HepG2 (cell line): ENCODE measurements around the gene FGF23. TPM values are rescaled to one million over a fixed set of nuclear protein-coding genes. Genes with fewer than 3 reads are reported as not detected.

Experiments
- ATAC-seq: fragments of 200-7000 bp; cut with Tn5 transposase; 3 replicates; pipeline ENCODE4 v1.9.1; 2020; ENCODE audit warnings: mild to moderate bottlenecking, moderate library complexity
- BruUV-seq: library from RNA; stranded (reverse); fragments of 400-500 nt; replicated peaks from 2 replicates; lab custom pipeline; 2021; lab: Mats Ljungman, UMichigan
- CTCF ChIA-PET: fragments of 300-600 bp; formaldehyde crosslinking; extraction: SDS; loops from one replicate; lab custom pipeline; 2021; ENCODE audit warnings: low total read pairs, inconsistent platforms, low intra/inter-chr PET ratio; lab: Yijun Ruan, JAX
- POLR2A ChIA-PET: fragments of 350-600 bp; sonication (Branson Sonifier 250); formaldehyde crosslinking; loops from one replicate; lab custom pipeline; 2020; ENCODE audit warnings: antibody characterized with exemption, inconsistent platforms; lab: Yijun Ruan, JAX
- DNase-seq: peaks from one replicate; pipeline ENCODE4 v3.0.0-alpha.2; 2015; ENCODE audit warnings: low spot score
- FAIRE-seq: peaks from 3 replicates; lab custom pipeline; 2011; peaks lifted over from hg19 to GRCh38; lab: Jason Lieb, UNC
- H2AFZ ChIP-seq: one replicate; pipeline ENCODE4 v1.6.1; 2011; ENCODE audit warnings: low read length, inconsistent platforms
- H3K27ac ChIP-seq: fragments of 300-600 bp; 3 replicates; pipeline ENCODE4 v1.8.0; 2011; ENCODE audit warnings: mixed run types, mild to moderate bottlenecking, mixed read lengths, low read length, inconsistent platforms; ENCODE audit not compliant: insufficient read depth; ENCODE audit errors: extremely low read length
- H3K27me3 ChIP-seq, 2 experiments: fragments of 200-600 bp in 1 of 2; 2 replicates in 1 of 2; 3 replicates in 1 of 2; pipeline versions ENCODE4 v1.6.0 to v1.8.0; 2011; ENCODE audit warnings: low read length in 2 of 2, mild to moderate bottlenecking in 2 of 2, moderate library complexity in 2 of 2, inconsistent platforms in 1 of 2; ENCODE audit not compliant: insufficient read depth in 2 of 2, control insufficient read depth in 1 of 2
- H3K36me3 ChIP-seq, 2 experiments: fragments of 200-600 bp in 1 of 2; replicated peaks in 1 of 2; 2 replicates in 1 of 2; 3 replicates in 1 of 2; pipeline versions ENCODE4 v1.5.1 to v1.8.0; 2011; ENCODE audit warnings: low read length in 2 of 2, inconsistent platforms in 1 of 2; ENCODE audit not compliant: insufficient read depth in 2 of 2, control insufficient read depth in 1 of 2
- H3K4me1 ChIP-seq: 2 replicates; pipeline ENCODE4 v1.5.1; 2012; ENCODE audit warnings: low read length, inconsistent platforms; ENCODE audit not compliant: insufficient read depth
- H3K4me2 ChIP-seq: 2 replicates; pipeline ENCODE4 v1.6.0; 2011; ENCODE audit warnings: low read depth, low read length, inconsistent platforms
- H3K4me3 ChIP-seq, 3 experiments: fragments of 200-600 bp in 1 of 3; sonication (generic), shearing (Covaris generic) in 1 of 3; replicated peaks in 1 of 3; 2 replicates each; pipeline ENCODE4 v1.5.1; 2011 to 2016; ENCODE audit warnings: low read length in 3 of 3, inconsistent platforms in 2 of 3, low read depth in 2 of 3, mild to moderate bottlenecking in 2 of 3, control low read depth in 1 of 3, mixed read lengths in 1 of 3; ENCODE audit not compliant: insufficient read depth in 1 of 3
- H3K79me2 ChIP-seq: one replicate; pipeline ENCODE4 v1.6.1; 2011; ENCODE audit warnings: low read length, inconsistent platforms; ENCODE audit not compliant: insufficient read depth
- H3K9ac ChIP-seq: 2 replicates; pipeline ENCODE4 v1.6.0; 2011; ENCODE audit warnings: mild to moderate bottlenecking, low read depth, low read length, inconsistent platforms; ENCODE audit not compliant: insufficient read depth
- H3K9me3 ChIP-seq: 2 replicates; pipeline ENCODE4 v1.5.1; 2012; ENCODE audit warnings: mild to moderate bottlenecking, low read length
- H4K20me1 ChIP-seq: 2 replicates; pipeline ENCODE4 v1.6.0; 2011; ENCODE audit warnings: inconsistent platforms, mild to moderate bottlenecking, low read length, moderate library complexity; ENCODE audit not compliant: insufficient read depth
- AHR ChIP-seq: IDR thresholded peaks from 2 replicates; pipeline ENCODE4 v1.6.1; 2018; ENCODE audit warnings: missing genetic modification reagents, missing compliant biosample characterization
- ARNTL ChIP-seq: sonication (generic); formaldehyde crosslinking; IDR thresholded peaks from 2 replicates; pipeline ENCODE4 v1.4.0; 2020; ENCODE audit warnings: mild to moderate bottlenecking, missing genetic modification reagents
- ATF7 ChIP-seq, 2 experiments: fragments of 450-650 bp in 1 of 2; sonication (generic) in 1 of 2; formaldehyde crosslinking in 1 of 2; IDR thresholded peaks; 2 replicates each; pipeline versions ENCODE4 v1.4.0 to v1.6.1; 2016 to 2020; ENCODE audit warnings: antibody characterized with exemption in 1 of 2, mild to moderate bottlenecking in 1 of 2, missing genetic modification reagents in 1 of 2
- CSRNP1 ChIP-seq: sonication (generic); formaldehyde crosslinking; IDR thresholded peaks from 2 replicates; pipeline ENCODE4 v1.8.1; 2023; ENCODE audit warnings: mild to moderate bottlenecking, missing genetic modification reagents
- E2F5 ChIP-seq: sonication (generic); formaldehyde crosslinking; conservative IDR thresholded peaks from 2 replicates; pipeline ENCODE4 v1.4.0; 2020; ENCODE audit warnings: missing genetic modification reagents
- EZH2 ChIP-seq: conservative IDR thresholded peaks from 2 replicates; pipeline ENCODE4 v1.6.1; 2012; ENCODE audit warnings: mild to moderate bottlenecking, low read depth, low read length, moderate library complexity
- GFI1 ChIP-seq: sonication (generic); formaldehyde crosslinking; IDR thresholded peaks from 2 replicates; pipeline ENCODE4 v1.5.0; 2020; ENCODE audit warnings: missing genetic modification reagents, mild to moderate bottlenecking, borderline replicate concordance
- KLF6 ChIP-seq: IDR thresholded peaks from 2 replicates; pipeline ENCODE4 v1.8.0; 2016; ENCODE audit warnings: missing biosample characterization, missing genetic modification reagents
- PLSCR1 ChIP-seq: sonication (generic); formaldehyde crosslinking; IDR thresholded peaks from 2 replicates; pipeline ENCODE4 v1.5.0; 2020; ENCODE audit warnings: missing genetic modification reagents, mild to moderate bottlenecking, borderline replicate concordance
- RNF219 ChIP-seq: sonication (generic); formaldehyde crosslinking; IDR thresholded peaks from 2 replicates; pipeline ENCODE4 v1.5.0; 2020; ENCODE audit warnings: mild to moderate bottlenecking, missing genetic modification reagents
- TFAP4 ChIP-seq: sonication (generic); IDR thresholded peaks from 2 replicates; pipeline ENCODE4 v1.6.1; 2016; ENCODE audit warnings: low read depth, borderline replicate concordance
- TRIM24 ChIP-seq: sonication (generic); formaldehyde crosslinking; IDR thresholded peaks from 2 replicates; pipeline ENCODE4 v1.8.0; 2022; ENCODE audit warnings: mild to moderate bottlenecking, missing genetic modification reagents
- YY1 ChIP-seq: IDR thresholded peaks from 2 replicates; pipeline ENCODE4 v1.6.1; 2011; ENCODE audit warnings: low read length, low read depth, moderate library complexity, mild to moderate bottlenecking; ENCODE audit not compliant: insufficient read depth, insufficient replicate concordance
- ZNF780A ChIP-seq: sonication (generic); formaldehyde crosslinking; IDR thresholded peaks from 2 replicates; pipeline ENCODE4 v1.8.0; 2022; ENCODE audit warnings: mild to moderate bottlenecking, missing genetic modification reagents, moderate library complexity
- WGBS: methylation state at CpG from one replicate; pipeline ENCODE4 v1.1.6; 2017; ENCODE audit warnings: low lambda C conversion rate; 5-methylcytosine and 5-hydroxymethylcytosine counted together
- in situ Hi-C: cut with HindIII; loops from 2 replicates; pipeline ENCODE4 v1.10.0; 2017; ENCODE audit warnings: low pct_unique_long_range_greater_than_20kb; ENCODE audit not compliant: extremely low pct_ligation_motif_present
- intact Hi-C: fragments of 100-400 bp; cut with micrococcal nuclease; formaldehyde crosslinking; loops from one replicate; pipeline ENCODE4 v1.10.0; 2022; ENCODE audit not compliant: unreplicated experiment
- polyA plus RNA-seq, 8 experiments: library from polyadenylated mRNA; depleted of rRNA in 3 of 8; stranded (reverse) in 7 of 8; unstranded in 1 of 8; fragments of >200 nt; fragmentation: Illumina TruSeq in 4 of 8; extraction: Trizol in 4 of 8; gene quantifications; 2 replicates each; pipeline versions ENCODE4 v1.2.1 to v1.2.3, GENCODE V29; 2011 to 2016; ENCODE audit warnings: low read depth in 4 of 8, missing spikeins in 1 of 8, mixed read lengths in 1 of 8; ENCODE audit not compliant: insufficient read depth in 1 of 8
- total RNA-seq, 5 experiments: library from RNA; depleted of rRNA; stranded (reverse); fragments of >200 nt; fragmentation: Illumina TruSeq; extraction: Trizol; gene quantifications; 2 replicates each; pipeline ENCODE4 v1.2.3, GENCODE V29; 2016; ENCODE audit warnings: low read depth in 1 of 5

Gene FGF23
- total and polyA plus RNA-seq, 2 of the 13 experiments (the other 11 are each of a cell fraction or from before 2014, with no cell fraction given): not detected

- no peak overlapping the region for H2AFZ ChIP-seq
- no peaks in the 10 kb centered on the region for H3K9me3 ChIP-seq
- H3K27me3 ChIP-seq: peaks cover 2 to 40% of the 10 kb centered on the region in 2 experiments; a peak in 4 of 5 replicates
- intact Hi-C loops: no loop called here
- H3K9ac ChIP-seq: no peak overlapping the region
- TF ChIP-seq RNF219 (CRISPR knock-in tag) (no peak), EZH2 (no peak), AHR (CRISPR knock-in tag) (no peak), YY1 (no peak), ZNF780A (CRISPR knock-in tag) (no peak), KLF6 (CRISPR knock-in tag) (no peak), ARNTL (CRISPR knock-in tag) (no peak), TFAP4 (no peak), TRIM24 (CRISPR knock-in tag) (no peak), PLSCR1 (CRISPR knock-in tag) (no peak), E2F5 (CRISPR knock-in tag) (no peak), GFI1 (CRISPR knock-in tag) (no peak), CSRNP1 (no peak), ATF7 (IDR thresholded peaks at IDR 0.05) (no peak), ATF7 (CRISPR knock-in tag; IDR thresholded peaks at IDR 0.05) (no peak)
- ChIA-PET CTCF (no interaction called here), POLR2A (no interaction called here)
- FAIRE-seq: no peak
- H3K79me2 ChIP-seq: no peaks in the 10 kb centered on the region
- H3K27ac ChIP-seq: no peak overlapping the region
- H3K4me1 ChIP-seq: no peaks in the 10 kb centered on the region
- DNase-seq: no peak
- ATAC-seq: no peak
- in situ Hi-C loops: loop anchor here (5.0 to 10.0 kb wide), 2 partner anchors 103 to 114 kb away; no protein-coding TSS in a partner anchor
- no peaks in the 10 kb centered on the region for H4K20me1 ChIP-seq
- no peaks in the 10 kb centered on the region for H3K36me3 ChIP-seq
- no TSS peak for BruUV-seq
- 23% methylated on average over 5 of the region's 5 CpGs for WGBS
- no peak overlapping the region for H3K4me3 ChIP-seq
- H3K4me2 ChIP-seq: no peak overlapping the region
Measured at GRCh38 chr12:4418913-4419312, 39.4 kb upstream of the FGF23 start.
